Stimulated activated CD4-positive, alpha-beta T cell treated with anti-CD3 and anti-CD28 coated beads, Interleukin-2, amount 100 ng/mL, for 48 hours (primary cell): ENCODE data around the gene ZSWIM5.
"Not testable (repeated sequence)": the region's sequence is repeated elsewhere in the genome, so short reads cannot be mapped to it uniquely, and the experiment has no call there.

Source experiments
- DNase-seq, 2 donors: peaks; one replicate each; pipeline ENCODE4 v3.0.0-alpha.2; 2020

ZSWIM5 gene

DNA sequence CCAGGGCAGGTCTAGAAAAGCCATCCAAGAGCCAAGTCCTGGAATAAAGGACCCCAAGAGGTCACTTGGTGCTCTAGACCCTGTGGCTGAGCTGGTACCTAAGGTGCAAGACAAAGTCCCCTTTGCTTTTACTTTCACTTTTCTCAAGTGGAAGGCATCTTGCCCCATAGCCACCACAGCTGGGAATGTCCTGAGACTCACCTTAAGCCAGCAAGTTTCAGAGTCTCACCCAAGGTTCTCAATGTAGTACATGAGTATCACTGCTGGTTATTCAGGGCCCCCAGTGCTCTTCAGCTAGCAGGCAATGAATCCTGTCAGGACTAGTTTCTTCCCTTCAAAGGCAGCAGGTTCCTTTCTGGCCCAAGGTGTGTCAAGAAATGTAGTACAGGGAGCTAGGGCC lies 126.9 kb downstream of the ZSWIM5 start:
- DNase-seq: no peak

DNA sequence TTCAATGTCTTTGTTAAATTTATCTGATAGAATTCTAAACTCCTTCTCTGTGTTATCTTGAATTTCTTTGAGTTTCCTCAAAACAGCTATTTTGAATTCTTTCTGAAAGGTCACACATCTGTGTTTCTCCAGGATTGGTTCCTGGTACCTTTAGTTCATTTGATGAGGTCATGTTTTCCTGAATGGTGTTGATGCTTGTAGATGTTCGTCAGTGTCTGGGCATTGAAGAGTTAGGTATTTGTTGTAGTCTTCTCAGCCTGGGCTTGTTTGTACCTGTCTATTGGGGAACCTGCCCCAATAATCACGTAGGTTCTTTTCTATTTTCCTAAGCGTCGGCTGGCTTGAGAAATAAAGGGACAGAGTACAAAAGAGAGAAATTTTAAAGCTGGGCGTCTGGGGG lies 129.4 kb downstream of the ZSWIM5 start:
- DNase-seq: not testable (repeated sequence)

DNA sequence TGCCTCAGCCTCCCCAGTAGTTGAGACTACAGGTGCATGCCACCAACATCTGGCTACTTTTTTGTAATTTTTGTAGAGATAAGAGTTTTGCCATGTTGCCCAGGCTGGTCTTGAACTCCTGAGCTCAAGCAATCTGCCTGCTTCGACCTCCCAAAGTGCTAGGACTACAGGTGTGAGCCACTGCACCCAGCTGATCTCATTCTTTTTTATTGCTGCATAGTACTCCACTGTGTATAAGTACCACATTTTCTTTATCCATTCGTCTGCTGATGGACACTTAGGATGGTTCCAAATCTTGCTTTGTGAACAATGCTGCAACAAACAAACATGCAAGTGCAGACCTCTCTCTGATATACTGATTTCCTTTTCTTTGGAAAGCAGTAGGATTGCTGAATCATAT lies 134.8 kb downstream of the ZSWIM5 start:
- no peak for DNase-seq

DNA sequence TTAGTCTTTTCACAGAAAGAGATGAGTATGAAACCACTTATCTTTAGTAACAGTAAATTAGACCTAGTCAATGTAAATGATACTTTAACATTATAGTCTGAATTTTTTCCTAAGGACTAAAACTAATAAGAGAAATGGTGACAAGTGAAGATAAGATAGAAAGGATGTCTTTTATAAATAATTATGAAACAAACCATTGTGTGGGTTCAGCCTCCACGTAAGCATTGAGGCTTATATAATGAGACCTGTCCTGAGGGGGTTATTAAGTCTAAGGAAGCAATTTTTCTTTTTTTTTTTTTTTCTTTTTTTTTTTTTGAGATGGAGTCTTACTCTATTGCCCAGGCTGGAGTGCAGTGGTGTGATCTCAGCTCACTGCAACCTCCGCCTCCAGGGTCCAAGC lies 138.6 kb downstream of the ZSWIM5 start:
- no peak for DNase-seq

DNA sequence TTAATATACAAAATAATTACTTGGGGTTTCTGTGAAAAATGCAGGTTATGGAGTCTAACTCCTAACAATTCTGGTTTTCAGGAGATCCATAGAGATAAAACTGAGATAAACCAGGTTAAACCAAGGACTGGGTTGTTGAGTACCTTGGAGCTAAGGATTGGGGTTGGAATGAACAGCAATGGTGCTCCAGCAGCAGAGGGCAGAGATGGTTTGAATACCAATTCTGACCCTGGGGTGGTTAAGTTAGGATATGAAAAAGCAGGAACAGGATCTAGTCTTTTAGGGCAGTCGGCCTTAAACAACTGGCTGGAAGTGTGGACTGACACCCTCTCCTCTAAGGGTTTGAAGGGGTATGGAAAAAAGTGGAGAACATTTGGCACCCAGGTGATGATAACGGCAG lies 141.3 kb downstream of the ZSWIM5 start:
- DNase-seq: no peak

DNA sequence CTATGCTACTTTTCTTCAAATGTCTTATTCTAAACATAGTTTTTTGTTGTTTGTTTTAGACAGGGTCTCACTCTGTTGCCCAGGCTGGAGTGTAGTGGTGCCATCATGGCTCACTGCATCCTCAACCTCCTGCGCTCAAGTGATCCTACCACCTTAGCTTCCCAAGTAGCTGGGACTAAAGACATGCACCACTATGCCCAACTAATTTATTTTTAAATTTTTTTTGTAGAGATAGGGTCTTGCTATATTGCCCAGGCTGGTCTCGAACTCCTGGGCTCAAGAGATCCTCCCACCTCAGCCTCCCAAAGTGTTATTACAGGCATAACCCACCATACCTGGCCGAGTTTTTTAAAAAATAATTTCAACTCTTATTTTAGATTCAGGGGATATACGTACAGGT lies 143.9 kb downstream of the ZSWIM5 start:
- DNase-seq: not testable (repeated sequence)

DNA sequence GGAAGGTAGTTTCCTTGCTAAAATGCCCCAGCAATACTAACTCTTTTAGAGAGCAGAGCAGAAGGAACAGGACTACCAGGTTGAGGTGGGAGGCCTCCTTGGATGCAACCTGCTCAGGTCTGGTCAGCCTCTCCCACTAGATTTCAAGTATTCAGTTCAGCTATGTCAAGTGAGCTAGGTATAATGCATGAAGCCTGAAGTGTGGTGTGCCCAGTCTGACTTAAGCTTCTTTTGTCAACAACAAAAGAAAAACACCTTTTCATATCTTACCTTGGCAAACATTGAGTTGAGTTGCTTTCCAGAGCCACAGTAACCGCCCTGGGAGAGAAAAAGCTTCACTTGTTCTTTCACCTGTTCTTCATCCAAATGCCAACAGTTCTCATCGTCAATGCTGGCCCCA lies 146.6 kb downstream of the ZSWIM5 start:
- no peak for DNase-seq

DNA sequence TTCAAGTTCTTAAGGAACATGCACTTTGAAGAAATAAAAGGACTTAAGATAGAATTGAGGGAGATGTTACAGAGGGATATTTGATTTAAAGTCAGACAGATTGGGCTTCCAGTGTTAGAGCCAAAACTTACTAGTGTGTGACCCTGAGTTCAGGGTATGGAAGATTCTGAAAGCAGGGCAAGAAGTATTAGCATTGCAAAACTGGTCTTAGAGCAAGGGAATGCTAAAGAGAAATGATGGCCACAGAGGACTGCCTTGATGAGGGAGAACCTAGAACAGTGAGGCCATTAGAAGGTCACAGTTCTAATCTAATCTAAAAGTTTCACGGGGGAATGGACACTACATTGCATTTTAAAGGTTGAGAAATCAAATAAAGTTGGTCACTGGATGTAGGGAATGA lies 148.9 kb downstream of the ZSWIM5 start:
- no peak for DNase-seq

DNA sequence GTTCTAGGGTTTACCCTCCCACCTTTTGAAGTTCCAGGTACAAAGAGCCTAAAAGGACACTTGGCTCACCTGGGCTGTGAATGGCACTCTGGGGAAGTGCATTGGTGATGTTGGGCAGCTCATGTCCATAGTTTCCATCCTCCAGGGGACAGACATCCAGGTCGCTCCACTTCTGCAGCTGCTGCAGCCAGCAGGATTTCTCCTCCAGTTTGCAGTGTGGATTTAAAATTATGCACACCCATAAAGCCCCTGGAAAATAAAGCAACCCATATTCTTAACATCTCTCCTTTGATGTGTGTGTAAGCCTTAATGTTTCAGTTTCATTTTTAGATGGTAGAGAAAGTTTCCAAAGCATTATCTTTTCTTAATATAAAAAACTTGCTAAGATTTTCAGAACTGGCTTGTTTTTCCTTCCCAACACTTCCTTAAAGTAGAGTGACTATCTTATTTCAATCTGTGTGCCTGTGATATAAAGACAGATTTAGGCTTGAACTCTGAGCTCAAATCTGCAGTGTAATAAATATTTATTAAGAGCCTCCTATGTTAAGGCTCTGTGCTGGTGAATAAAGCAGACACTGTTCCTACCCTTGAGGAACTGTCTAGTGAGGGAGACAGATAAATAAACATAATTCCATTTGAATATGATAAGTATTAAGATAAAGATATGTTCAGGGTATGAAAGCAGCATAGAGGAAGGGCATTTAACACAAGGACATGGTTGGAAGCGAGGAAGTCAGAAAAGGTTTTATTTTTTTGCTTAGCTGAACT lies 155.2 kb downstream of the ZSWIM5 start:
- DNase-seq: no peak

DNA sequence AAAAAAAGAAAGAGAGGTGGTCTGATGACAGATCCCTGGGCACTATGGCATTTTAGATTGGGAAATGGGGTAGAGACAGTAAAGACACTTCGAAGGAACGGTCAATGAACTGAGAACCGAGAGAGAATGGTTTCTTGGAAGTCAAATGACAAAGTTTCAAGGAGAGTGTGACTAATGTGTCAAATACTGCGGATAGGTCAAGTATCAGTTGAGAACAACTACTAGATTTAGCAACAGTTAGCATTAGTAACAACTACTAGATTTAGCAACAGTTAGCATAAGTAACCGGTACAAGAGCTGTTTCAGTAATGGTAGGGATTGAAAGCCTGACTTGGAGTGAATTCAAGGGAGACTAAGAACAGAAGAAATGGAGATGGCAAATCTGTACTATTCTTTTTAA lies 159.4 kb downstream of the ZSWIM5 start:
- no peak for DNase-seq

DNA sequence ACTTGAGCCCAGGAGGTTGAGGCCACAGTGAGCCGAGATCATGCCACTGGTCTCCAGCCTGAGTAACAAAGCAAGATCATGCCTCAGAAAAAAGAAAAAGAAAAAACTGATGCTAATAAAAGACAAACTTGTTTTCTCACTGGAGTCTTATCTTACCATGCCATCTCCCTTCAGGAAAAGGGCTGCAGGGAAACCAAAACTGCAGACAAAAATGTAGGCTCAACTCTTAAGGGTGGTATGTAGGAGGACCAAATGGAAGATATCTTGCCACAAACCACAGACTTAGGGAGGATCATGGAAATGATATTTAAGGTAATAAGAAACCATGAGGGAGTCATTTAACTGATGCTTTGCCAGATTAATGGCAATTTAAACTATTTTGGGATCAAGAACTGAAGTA lies 161.5 kb downstream of the ZSWIM5 start:
- no peak for DNase-seq

DNA sequence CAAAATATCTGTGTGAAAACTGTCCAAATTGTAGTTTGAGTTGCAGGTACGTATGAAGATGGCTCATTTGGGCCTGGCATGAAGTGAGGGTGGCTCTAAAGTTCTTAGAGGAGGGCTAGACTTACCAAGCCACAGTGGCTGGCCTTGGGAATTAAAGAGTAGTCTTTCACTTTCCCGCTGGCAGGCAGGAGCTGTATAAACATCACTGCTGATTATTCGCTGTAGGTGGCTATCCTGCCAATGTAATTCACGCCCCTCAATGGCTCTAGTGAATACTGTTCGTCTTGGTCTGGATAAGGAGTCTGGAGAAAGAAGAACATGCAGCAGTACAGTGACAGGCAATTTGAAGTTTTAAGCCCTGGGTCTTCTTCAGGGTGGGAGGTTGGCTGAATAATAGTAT lies 163.3 kb downstream of the ZSWIM5 start:
- no peak for DNase-seq

DNA sequence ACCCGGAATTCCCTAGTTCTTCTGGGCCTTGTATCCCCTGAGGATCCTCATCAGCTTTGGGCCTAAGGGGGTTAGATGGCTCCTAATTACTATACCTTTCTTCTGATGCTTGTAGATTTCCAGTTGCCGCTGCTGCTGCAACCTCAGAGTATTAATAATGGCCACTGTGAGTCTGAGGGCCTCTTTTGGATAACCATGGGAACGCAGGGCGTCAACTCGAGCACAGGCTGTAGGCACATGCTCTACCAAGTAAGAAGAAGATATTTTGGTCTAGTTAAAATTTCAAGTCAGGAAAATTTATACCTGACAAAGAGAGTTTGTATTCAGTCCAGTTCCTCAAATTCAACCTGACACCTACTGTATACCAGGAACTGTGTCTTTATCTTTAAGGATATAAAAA lies 166.1 kb downstream of the ZSWIM5 start:
- no peak for DNase-seq

DNA sequence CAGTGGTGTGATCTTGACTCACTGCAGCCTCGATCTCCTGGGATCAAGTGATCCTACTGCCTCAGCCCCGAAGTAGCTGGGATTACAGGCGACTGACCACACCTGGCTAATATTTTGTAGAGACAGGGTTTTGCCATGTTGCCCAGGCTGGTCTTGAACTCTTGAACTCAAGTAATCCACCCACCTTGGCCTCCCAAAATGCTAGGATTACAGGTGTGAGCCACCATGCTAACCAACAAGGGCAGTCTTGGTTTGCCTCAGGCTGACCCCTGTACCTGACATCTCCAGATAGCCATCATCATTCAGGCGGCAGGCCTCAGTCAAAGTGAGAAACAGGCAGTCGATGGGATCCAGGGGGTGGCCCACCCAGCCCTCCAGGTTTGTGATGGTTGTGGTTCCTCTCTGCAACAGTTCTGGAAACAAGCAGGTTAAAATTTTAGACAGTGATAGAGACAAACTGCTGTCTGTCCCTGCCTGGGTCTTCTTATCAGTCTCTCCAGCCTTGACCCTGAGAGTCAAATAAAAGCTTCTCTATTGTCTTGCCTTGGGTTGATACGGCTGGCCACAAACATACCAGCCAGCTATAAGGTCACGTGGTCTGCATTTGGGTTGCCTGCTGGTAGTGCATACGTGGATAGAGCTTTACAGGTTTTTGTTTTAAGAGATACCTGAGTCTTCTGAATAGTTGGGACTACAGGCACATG lies 167.6 kb downstream of the ZSWIM5 start:
- DNase-seq: no peak

DNA sequence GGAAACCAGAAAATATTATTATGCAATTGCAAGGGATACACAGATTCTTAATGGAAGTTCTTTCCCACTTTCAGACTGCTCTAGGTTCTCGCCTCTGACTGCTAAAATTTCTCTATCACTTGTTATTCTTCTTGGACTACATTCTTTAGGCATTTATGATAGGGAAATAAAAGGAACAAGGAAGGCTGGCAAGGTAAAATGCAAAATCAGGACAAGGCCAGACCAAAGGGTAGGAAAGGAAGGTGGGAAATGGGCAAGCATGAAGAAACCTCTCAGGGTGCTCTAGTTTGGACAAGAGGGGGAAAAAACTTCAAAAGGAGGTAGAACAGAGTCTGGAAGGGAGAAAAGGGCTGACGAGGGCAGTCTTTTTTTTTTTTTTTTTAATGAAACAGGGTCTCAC lies 168.2 kb downstream of the ZSWIM5 start:
- DNase-seq: no peak

DNA sequence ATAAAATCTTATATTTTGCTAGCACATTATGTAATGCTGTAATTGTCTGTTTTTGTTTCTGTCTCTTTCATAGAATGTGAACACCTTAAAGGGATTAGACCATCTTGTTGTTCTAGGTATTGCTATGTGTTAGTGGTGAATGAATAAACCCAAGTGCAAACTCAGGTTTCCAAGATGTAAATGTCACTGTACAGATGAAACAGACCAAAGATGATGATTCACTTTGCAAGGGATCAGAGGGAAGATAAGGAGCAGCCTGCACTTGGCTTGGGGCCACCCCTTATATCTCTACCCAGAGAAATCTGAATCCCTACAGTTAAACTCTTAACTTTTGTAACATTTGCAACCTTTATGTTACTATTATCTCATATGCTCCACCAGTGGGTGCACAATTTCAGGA lies 168.9 kb downstream of the ZSWIM5 start:
- DNase-seq: no peak

DNA sequence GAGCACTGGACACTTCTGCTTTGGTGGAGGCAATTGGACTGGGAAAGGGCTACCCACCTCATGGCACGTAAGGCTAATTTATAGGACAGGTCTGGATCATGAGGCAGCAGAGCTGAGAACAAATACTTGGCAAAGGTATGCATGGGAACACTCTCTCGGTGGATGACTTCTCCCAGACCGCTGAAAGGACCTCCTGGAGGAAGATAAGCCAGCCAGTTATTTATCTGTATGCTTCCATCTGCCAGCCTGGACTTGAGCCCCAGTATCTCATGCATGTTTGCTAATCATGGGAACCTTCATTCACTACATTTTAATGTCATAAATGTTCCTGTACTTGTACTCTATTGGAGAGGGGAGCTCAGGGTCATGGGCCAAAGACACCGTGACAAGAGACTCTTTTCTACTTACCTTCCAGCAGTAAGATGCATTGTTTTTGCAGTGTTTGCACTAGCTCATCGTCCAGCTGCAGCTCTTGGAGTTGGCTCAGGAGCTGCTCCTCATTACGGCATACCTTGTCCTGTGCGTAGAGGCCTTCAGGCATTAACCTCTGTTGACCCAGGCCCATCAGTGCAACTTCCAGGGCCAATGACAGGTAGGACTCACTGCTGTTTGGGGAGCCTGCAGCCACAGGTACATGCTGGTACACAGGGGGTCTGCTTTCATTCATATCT lies 170.6 kb downstream of the ZSWIM5 start:
- no peak for DNase-seq

DNA sequence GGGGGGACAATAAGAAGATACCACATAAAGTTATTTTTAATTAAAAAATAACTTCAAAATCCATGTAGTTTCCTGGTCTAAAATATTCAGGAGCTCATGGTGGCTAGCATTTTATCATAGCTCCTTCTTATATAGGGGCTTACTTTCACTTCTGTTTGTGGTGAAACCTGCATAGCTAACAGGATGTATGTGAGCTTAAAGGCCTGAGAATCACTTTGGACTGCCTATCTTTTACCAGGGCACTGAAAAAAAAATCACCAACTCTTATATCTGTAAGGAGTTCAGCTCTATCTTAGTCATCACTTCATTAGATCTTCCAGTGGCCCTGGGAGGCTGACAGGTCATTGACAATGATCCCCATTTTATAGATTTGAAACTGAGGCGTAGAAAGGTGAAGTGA lies 173.0 kb downstream of the ZSWIM5 start:
- no peak for DNase-seq

DNA sequence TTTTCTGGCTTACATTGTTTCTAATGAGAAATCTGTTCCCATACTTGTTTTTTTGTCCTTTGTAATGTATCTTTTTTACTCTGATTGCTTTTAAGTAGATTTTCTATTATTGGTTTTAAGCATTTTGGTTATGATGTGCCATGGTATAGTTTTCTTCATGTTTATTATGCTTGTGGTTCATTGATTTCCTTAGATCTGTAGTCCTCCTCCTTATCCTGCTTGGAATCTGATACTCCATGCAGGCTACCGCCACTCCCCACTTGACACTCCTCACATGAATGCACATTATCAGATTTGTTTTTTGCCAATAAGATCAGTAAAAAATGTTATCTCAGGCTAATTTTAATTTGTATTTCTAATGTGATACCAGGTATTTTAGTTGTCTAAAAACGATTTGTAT lies 173.6 kb downstream of the ZSWIM5 start:
- DNase-seq: no peak

DNA sequence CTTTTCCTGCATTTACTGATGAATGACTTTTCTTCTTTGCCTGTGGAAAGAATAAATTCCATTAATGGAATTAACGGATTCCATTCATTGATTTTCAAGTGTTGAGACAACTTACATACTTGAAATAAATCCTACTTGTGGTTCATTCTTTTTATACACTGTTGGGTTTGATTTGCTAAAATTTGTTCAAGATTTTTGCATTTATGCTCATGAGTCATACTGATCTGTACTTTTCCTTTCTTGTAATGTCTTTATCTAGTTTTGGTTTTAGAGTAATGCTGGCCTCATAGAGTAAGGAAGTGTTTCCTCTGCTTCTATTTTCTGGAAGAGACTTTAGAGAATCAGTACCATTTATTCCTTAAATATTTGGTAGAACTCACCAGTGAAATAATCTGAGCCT lies 180.0 kb downstream of the ZSWIM5 start:
- DNase-seq: no peak

DNA sequence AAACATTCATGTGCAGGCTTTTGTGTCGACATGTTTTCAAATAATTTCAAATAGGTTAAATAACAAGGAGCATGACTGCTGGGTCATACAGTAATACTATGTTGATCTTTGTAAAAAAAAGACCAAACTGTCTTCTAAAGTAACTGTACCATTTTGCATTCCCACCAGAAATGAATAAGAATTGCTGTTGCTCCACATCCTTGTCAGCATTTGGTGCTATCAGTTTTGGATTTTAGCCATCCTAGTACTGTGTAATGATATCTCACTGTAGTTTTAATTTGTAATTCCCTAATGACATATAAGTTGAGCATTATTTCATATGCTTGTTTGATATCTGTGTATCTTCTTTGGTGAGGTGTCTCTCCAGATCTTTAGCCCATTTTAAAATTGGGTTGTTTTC lies 182.7 kb downstream of the ZSWIM5 start:
- DNase-seq: no peak

DNA sequence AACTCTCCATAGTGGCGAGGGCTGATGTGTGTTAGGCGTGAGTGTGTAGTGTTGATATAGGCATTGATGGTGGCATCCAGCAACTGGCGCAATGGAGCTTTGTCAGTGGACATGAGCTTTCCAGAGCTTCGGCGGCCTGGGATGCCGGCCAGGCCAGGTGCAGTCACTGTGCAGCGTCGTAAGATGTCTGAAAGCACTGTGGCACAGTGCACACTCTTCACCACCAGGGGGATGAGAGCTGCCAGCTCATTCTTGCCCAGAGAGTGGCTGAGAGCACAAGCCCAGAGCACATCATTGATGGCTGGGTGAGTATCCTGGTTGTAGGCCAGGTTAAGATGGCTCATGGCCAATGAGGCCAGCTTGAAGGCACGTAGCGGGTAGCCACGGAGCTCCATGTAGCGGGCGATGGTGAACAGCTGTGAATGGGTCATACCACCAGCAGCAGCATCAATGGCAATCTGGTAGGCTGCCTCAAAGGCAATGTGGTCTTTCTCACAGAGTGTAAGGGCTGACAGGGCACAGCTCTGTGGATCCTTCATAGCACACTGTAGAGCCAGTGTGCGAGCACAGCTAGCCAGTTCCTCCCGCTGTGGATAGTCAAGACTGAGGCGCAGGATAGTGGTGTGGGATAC lies 187.7 kb downstream of the ZSWIM5 start:
- peak; percentile 52 to 63 for DNase-seq

DNA sequence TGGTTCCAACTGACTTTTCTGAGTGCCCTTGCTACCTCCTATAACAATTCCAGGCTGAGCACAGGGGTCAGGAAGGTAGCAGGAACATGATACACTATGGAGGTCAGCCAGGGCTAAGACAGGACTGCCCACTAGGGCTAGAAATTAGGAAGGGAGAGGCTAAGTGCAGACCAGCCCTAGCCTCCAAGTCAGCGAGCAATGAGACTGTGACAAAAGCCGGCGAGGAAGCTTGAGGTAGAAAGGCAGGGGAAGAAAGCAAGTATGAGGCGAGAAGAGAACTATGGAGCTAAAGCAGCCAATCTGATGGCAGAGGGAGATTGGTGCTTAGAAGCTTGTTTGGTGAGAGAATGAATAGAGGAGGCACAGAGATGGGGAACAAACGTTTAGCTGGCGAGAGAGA lies 189.6 kb downstream of the ZSWIM5 start:
- no peak for DNase-seq
